GM12872 (cell line): ENCODE data around the gene GPR87.
A peak's percentile ranks its signal among the peaks of the same experiment; 100 is the strongest.

Source experiments
- CTCF ChIP-seq: IDR thresholded peaks from 3 replicates; pipeline ENCODE4 v1.5.1; 2011; ENCODE audit warnings: low read depth, mild to moderate bottlenecking, low read length, moderate library complexity; ENCODE audit not compliant: insufficient read depth

GPR87 gene

DNA sequence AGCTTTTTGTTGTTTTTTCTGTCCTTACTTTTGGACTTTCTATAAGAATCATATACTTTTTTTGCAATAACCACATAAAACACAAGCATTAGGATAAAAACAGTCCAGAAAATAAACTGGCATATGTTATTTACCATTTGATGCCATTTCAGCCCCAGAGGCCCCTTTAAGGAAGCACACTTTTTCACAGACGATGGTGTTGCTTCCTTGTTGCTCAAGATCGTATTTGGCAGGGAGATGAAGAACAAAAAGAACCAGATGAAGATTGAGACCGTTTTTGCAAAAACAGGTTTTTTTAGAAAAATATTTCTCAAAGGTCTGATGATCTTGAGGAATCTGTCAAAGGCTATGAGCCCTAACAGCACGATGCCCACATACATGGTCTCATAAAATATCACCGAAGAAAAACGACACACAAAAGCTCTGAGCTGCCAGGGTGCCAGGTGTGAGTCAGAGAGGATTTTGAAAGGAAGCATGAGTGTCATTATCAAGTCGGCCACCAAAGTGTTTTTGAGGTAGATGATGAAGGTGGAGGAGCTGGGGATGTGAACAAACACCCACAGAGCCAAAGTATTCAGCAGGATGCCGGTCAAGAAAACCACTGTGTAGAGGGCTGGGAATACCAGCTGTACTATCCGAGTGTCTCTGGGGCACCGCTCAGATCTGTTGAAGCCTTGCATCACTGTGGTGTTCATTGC is 11.8 kb upstream of the GPR87 start:
- no peak for TF ChIP-seq CTCF

- peak; percentile 49; the same call in 2 of the 3 replicates for TF ChIP-seq CTCF
These were observed 11.1 kb upstream of the GPR87 start for GRCh38 chr3:151327571-151328198.

- no peak for TF ChIP-seq CTCF
These were observed 5.9 kb upstream of the GPR87 start for GRCh38 chr3:151322511-151322910.

DNA sequence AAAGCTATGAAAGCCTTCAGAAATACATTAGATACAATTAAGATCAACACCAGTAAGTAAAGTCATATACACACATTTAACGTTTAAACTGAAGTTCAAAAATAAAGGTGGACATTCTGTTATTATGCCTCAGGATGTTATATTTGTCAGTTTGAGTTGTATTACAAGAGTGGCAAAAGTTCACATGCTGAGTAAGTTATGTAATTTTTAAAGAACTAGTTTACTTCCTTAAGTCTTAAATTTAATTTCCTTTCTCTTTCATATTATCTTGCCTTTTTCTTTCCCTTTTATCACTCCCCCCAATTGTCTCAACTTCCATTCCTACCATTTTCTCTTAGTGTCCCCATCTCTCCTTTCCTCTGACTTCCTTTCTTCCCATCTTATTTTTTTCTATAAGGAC is 4.9 kb upstream of the GPR87 start:
- TF ChIP-seq CTCF, result no peak

DNA sequence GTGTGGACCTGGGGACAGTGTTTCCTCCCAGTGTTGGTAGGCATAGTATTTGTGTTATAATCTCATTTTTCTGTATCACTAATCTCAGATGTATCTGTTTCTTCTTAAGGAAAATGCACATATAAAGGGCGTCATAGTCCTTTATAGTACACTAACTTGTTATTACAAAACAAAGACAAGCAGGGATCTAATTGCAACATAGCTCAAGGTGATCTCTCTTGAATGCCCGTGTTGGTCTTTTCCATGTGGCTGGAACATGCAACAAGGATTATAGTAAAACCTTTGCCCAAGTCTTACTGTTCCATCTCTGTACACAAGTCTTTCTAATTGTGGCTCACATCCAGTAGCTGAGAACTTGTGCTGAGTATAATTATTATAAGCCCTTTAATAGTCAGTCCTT is 3.5 kb upstream of the GPR87 start:
- TF ChIP-seq CTCF, result no peak

DNA sequence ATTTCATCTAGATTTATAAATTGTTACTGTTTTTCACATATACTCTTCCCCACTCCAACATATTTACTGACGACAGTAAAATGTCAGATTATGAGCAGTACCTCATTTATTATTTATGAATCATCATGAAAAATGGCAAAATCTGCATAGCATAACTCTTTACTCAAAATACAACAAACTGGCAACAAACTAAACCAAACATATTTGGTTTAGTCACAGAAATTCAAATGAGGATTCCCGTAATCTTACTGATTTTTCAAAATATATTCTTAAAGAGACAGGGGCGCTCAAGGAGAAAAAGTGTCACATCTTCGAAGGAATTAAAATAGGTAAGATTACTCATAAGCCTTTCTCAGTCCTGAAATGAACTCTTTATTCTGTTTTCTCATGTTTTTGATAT is 3.0 kb upstream of the GPR87 start:
- TF ChIP-seq CTCF, result no peak

- no peak for TF ChIP-seq CTCF
These were observed 2.4 kb upstream of the GPR87 start for GRCh38 chr3:151318991-151319390.
